Left lung (tissue), 10 donors: ENCODE data around the gene APOBEC3B. TPM values are rescaled to one million over a fixed set of nuclear protein-coding genes. Genes with fewer than 3 reads are reported as not detected.
"Not testable (repeated sequence)": the region's sequence is repeated elsewhere in the genome, so short reads cannot be mapped to it uniquely, and the experiment has no call there.

Experiments used
- ATAC-seq: fragments of 200-7000 bp; cut with Tn5 transposase; one replicate; pipeline ENCODE4 v1.9.1; 2020; ENCODE audit warnings: moderate library complexity
- DNase-seq, 4 donors: peaks; one replicate each; pipeline ENCODE4 v3.0.0-alpha.2; 2013 to 2020
- H3K27ac ChIP-seq, 2 donors: fragments of 200-600 bp; sonication (generic) in 1 of 2; one replicate each; pipeline versions ENCODE4 v1.5.0 to v1.8.0; 2020 to 2021
- H3K27me3 ChIP-seq, 2 donors: fragments of 200-600 bp; sonication (generic) in 1 of 2; one replicate each; pipeline versions ENCODE4 v1.5.0 to v1.8.0; 2020 to 2021
- H3K36me3 ChIP-seq, 2 donors: fragments of 200-600 bp; sonication (generic) in 1 of 2; one replicate each; pipeline versions ENCODE4 v1.5.0 to v1.8.0; 2020 to 2021
- H3K4me1 ChIP-seq, 2 donors: fragments of 200-600 bp; one replicate each; pipeline ENCODE4 v1.8.0; 2021
- H3K4me3 ChIP-seq, 2 donors: fragments of 200-600 bp; sonication (generic) in 1 of 2; one replicate each; pipeline versions ENCODE4 v1.5.0 to v1.8.0; 2020 to 2021; ENCODE audit warnings: mild to moderate bottlenecking in 1 of 2
- H3K9me3 ChIP-seq, 2 donors: fragments of 200-600 bp; sonication (generic) in 1 of 2; one replicate each; pipeline versions ENCODE4 v1.5.0 to v1.8.0; 2020 to 2021
- CTCF ChIP-seq, 2 donors: fragments of 200-600 bp; sonication (generic) in 1 of 2; IDR thresholded peaks; one replicate each; pipeline versions ENCODE4 v1.5.0 to v1.8.0; 2021; ENCODE audit warnings: antibody characterized with exemption in 2 of 2
- intact Hi-C, 2 donors: fragments of 100-400 bp; cut with DNase I; formaldehyde crosslinking; loops; one replicate each; pipeline versions ENCODE4 v1.11.2 to v1.14.2; 2022
- polyA plus RNA-seq, 6 donors: library from polyadenylated mRNA; unstranded; fragments of 120-200 nt; gene quantifications; one replicate each; pipeline ENCODE4 v1.2.1, GENCODE V29; 2013; ENCODE audit not compliant: insufficient read length in 6 of 6
- total RNA-seq, 2 donors: library from RNA; stranded (reverse); fragmentation: NEBNext Ultra II Directional; extraction: Animal tissue kit (Norgen Biotek cat#: 25700); gene quantifications; one replicate each; pipeline ENCODE4 v1.2.1, GENCODE V29; 2021
- donor health status: DM: no; HTN: yes; CAD: no.
- donor health status: DM: no; HTN: no; CAD: no.

APOBEC3B gene
- total and polyA plus RNA-seq, 8 donors = 1.9 to 9.8 (median 7.2) TPM

- intact Hi-C loops = no loop called here
These were observed 24.9 kb upstream of the APOBEC3B start, which contains the start of gene APOBEC3A for GRCh38 chr22:38957046-38957770. Gene APOBEC3A (plus strand): TSS chr22:38957609. CDS start chr22:38957692, 83 bp downstream.

GRCh38 chr22:38957808-38958650 is 24.1 kb upstream of the APOBEC3B start:
- H3K4me1 ChIP-seq = peaks cover 0 to 55% of the 10 kb centered on the region in 2 donors
- H3K36me3 ChIP-seq = no peaks in the 10 kb centered on the region
- H3K27me3 ChIP-seq = no peaks in the 10 kb centered on the region
- no peak for ATAC-seq
- no peak overlapping the region for H3K4me3 ChIP-seq
- DNase-seq = no peak
- TF ChIP-seq CTCF (IDR thresholded peaks at IDR 0.05) = no peak
- no peaks in the 10 kb centered on the region for H3K9me3 ChIP-seq
- peak overlapping the region in 1 of 2 donors; percentile 76 for H3K27ac ChIP-seq
- intact Hi-C loops = no loop called here

More at GRCh38 chr22:38957046-38957770, 24.9 kb upstream of the APOBEC3B start, which contains the start of gene APOBEC3A:
- H3K36me3 ChIP-seq = no peaks in the 10 kb centered on the region
- peaks cover 0 to 63% of the 10 kb centered on the region in 2 donors for H3K4me1 ChIP-seq
- H3K27ac ChIP-seq = peak within 1 kb of the TSS in 1 of 2 donors; percentile 76
- no peaks in the 10 kb centered on the region for H3K27me3 ChIP-seq
- H3K4me3 ChIP-seq = no peak within 1 kb of the TSS
- DNase-seq (peak in 2 of 4 donors; percentile 78 to 84), ATAC-seq (peak; percentile 58)
- no peaks in the 10 kb centered on the region for H3K9me3 ChIP-seq
- no peak for TF ChIP-seq CTCF (IDR thresholded peaks at IDR 0.05)

GRCh38 chr22:38958651-38958943 is 23.6 kb upstream of the APOBEC3B start:
- ATAC-seq, H3K36me3 ChIP-seq, DNase-seq, H3K27me3 ChIP-seq, H3K9me3 ChIP-seq, intact Hi-C loops, H3K4me3 ChIP-seq: not testable (repeated sequence)
- H3K27ac ChIP-seq = peak overlapping the region in 1 of 2 donors; percentile 76
- H3K4me1 ChIP-seq = peaks cover 0 to 49% of the 10 kb centered on the region in 2 donors

GRCh38 chr22:38959590-38959989 is 22.6 kb upstream of the APOBEC3B start:
- Histone ChIP-seq H3K9me3 (no peaks in the 10 kb centered on the region), H3K4me3 (no peak overlapping the region), H3K27ac (no peak overlapping the region), H3K4me1 (peaks cover 0 to 39% of the 10 kb centered on the region in 2 donors), H3K36me3 (no peaks in the 10 kb centered on the region), H3K27me3 (no peaks in the 10 kb centered on the region)
- no peak for ATAC-seq
- DNase-seq = no peak
- TF ChIP-seq CTCF (IDR thresholded peaks at IDR 0.05) = no peak
- intact Hi-C loops = no loop called here

GRCh38 chr22:38960673-38961072 is 21.5 kb upstream of the APOBEC3B start:
- H3K4me1 ChIP-seq = peaks cover 0 to 31% of the 10 kb centered on the region in 2 donors
- H3K9me3 ChIP-seq, H3K27me3 ChIP-seq, DNase-seq, ATAC-seq, H3K36me3 ChIP-seq, H3K27ac ChIP-seq, H3K4me3 ChIP-seq, intact Hi-C loops: not testable (repeated sequence)

GRCh38 chr22:38963291-38963738 is 18.8 kb upstream of the APOBEC3B start:
- H3K4me3 ChIP-seq, DNase-seq, H3K36me3 ChIP-seq, H3K9me3 ChIP-seq, H3K27me3 ChIP-seq, H3K27ac ChIP-seq, intact Hi-C loops: not testable (repeated sequence)
- peak; percentile 50 for ATAC-seq
- peaks cover 0 to 29% of the 10 kb centered on the region in 2 donors for H3K4me1 ChIP-seq
